CD14-positive monocyte (primary cell): ENCODE data around the gene SSR3. TPM values are rescaled to one million over a fixed set of nuclear protein-coding genes. Genes with fewer than 3 reads are reported as not detected.
A peak's percentile ranks its signal among the peaks of the same experiment; 100 is the strongest.

Experiments used
- DNase-seq, 3 donors: peaks; one replicate each; pipeline ENCODE4 v3.0.0-alpha.2; 2011 to 2022
- H2AFZ ChIP-seq: 2 replicates; pipeline ENCODE4 v1.6.0; 2012; ENCODE audit warnings: mild to moderate bottlenecking, low read depth, low read length, inconsistent platforms; ENCODE audit not compliant: insufficient read depth, poor library complexity, severe bottlenecking
- H3K27ac ChIP-seq, 2 donors: 1 replicate in 1 of 2; 2 replicates in 1 of 2; pipeline ENCODE4 v1.5.1; 2012 to 2013; ENCODE audit warnings: low read length in 2 of 2, control low read depth in 1 of 2, inconsistent platforms in 1 of 2, low read depth in 1 of 2, mild to moderate bottlenecking in 1 of 2
- H3K27me3 ChIP-seq, 2 donors: one replicate each; pipeline versions ENCODE4 v1.6.0 to v1.6.1; 2011 to 2013; ENCODE audit warnings: low read length in 2 of 2; ENCODE audit not compliant: control insufficient read depth in 2 of 2, insufficient read depth in 2 of 2
- H3K36me3 ChIP-seq, 2 donors: replicated peaks in 1 of 2; 1 replicate in 1 of 2; 2 replicates in 1 of 2; pipeline versions ENCODE4 v1.5.1 to v1.6.1; 2012 to 2013; ENCODE audit warnings: low read length in 2 of 2, control low read depth in 1 of 2, inconsistent platforms in 1 of 2, mild to moderate bottlenecking in 1 of 2; ENCODE audit not compliant: insufficient read depth in 2 of 2, control insufficient read depth in 1 of 2
- H3K4me1 ChIP-seq, 2 donors: 1 replicate in 1 of 2; 2 replicates in 1 of 2; pipeline versions ENCODE4 v1.5.1 to v1.6.1; 2012 to 2013; ENCODE audit warnings: low read length in 2 of 2, control low read depth in 1 of 2, inconsistent platforms in 1 of 2, mild to moderate bottlenecking in 1 of 2, moderate library complexity in 1 of 2; ENCODE audit not compliant: insufficient read depth in 2 of 2, control insufficient read depth in 1 of 2
- H3K4me2 ChIP-seq: replicated peaks from 2 replicates; pipeline ENCODE3; 2012; ENCODE audit warnings: low read length, moderate library complexity, mild to moderate bottlenecking; ENCODE audit not compliant: poor library complexity, severe bottlenecking; ENCODE audit errors: extremely low read depth
- H3K4me3 ChIP-seq, 3 experiments: fragments of 200-600 bp in 1 of 3; sonication (generic) in 1 of 3; replicated peaks in 1 of 3; 1 replicate in 2 of 3; 2 replicates in 1 of 3; pipeline ENCODE4 v1.5.1; 2011 to 2013; ENCODE audit warnings: low read length in 3 of 3, mild to moderate bottlenecking in 3 of 3, control low read depth in 2 of 3, low read depth in 2 of 3, inconsistent platforms in 1 of 3, moderate library complexity in 1 of 3
- H3K79me2 ChIP-seq: 2 replicates; pipeline ENCODE4 v1.6.0; 2012; ENCODE audit warnings: mild to moderate bottlenecking, control low read depth, inconsistent platforms, low read length, moderate library complexity; ENCODE audit not compliant: insufficient read depth
- H3K9ac ChIP-seq: 2 replicates; pipeline ENCODE4 v1.6.0; 2017; ENCODE audit warnings: low read length, mild to moderate bottlenecking; ENCODE audit not compliant: insufficient read depth, poor library complexity, severe bottlenecking
- H3K9me3 ChIP-seq, 2 donors: replicated peaks in 1 of 2; 1 replicate in 1 of 2; 2 replicates in 1 of 2; pipeline versions ENCODE4 v1.5.1 to v1.6.1; 2012 to 2013; ENCODE audit warnings: low read length in 2 of 2, control low read depth in 1 of 2; ENCODE audit not compliant: control insufficient read depth in 1 of 2, insufficient read depth in 1 of 2
- H4K20me1 ChIP-seq: 2 replicates; pipeline ENCODE4 v1.6.0; 2012; ENCODE audit warnings: mild to moderate bottlenecking, low read length, control low read depth, moderate library complexity; ENCODE audit not compliant: insufficient read depth
- H3K27ac Mint-ChIP-seq, 7 donors: one replicate each; pipeline ENCODE4 v1.8.0; 2020; ENCODE audit warnings: mild to moderate bottlenecking in 7 of 7, mixed read lengths in 7 of 7, moderate library complexity in 6 of 7, inconsistent platforms in 2 of 7
- H3K27me3 Mint-ChIP-seq, 3 donors: one replicate each; pipeline ENCODE4 v1.8.0; 2021 to 2022; ENCODE audit warnings: low read depth in 3 of 3, mild to moderate bottlenecking in 3 of 3, mixed read lengths in 3 of 3, moderate library complexity in 3 of 3, inconsistent platforms in 1 of 3
- H3K36me3 Mint-ChIP-seq, 2 donors: one replicate each; pipeline ENCODE4 v1.8.0; 2020; ENCODE audit warnings: mixed read lengths in 2 of 2, inconsistent platforms in 1 of 2, mild to moderate bottlenecking in 1 of 2
- H3K4me1 Mint-ChIP-seq: one replicate; pipeline ENCODE4 v1.8.0; 2020; ENCODE audit warnings: mild to moderate bottlenecking, mixed read lengths
- H3K4me3 Mint-ChIP-seq, 2 donors: one replicate each; pipeline ENCODE4 v1.8.0; 2020; ENCODE audit warnings: mild to moderate bottlenecking in 2 of 2, mixed read lengths in 2 of 2, moderate library complexity in 1 of 2
- H3K9me3 Mint-ChIP-seq, 7 donors: one replicate each; pipeline ENCODE4 v1.8.0; 2020 to 2022; ENCODE audit warnings: mixed read lengths in 7 of 7, mild to moderate bottlenecking in 6 of 7, moderate library complexity in 6 of 7, inconsistent platforms in 2 of 7
- WGBS: methylation state at CpG from one replicate; pipeline ENCODE4 v1.1.5; 2013; ENCODE audit warnings: missing lambda C conversion rate; ENCODE audit not compliant: insufficient coverage; 5-methylcytosine and 5-hydroxymethylcytosine counted together
- intact Hi-C, 2 donors: fragments of 100-400 bp; cut with micrococcal nuclease; formaldehyde crosslinking; loops; one replicate each; pipeline versions ENCODE4 v1.15.0 to v1.15.1; 2023
- polyA plus RNA-seq, 3 donors: library from polyadenylated mRNA; depleted of rRNA in 1 of 3; unstranded in 2 of 3; stranded (reverse) in 1 of 3; fragments of 300-500 nt in 2 of 3; fragments of >200 nt in 1 of 3; fragmentation: Illumina TruSeq in 2 of 3; gene quantifications; 1 replicate in 2 of 3; 2 replicates in 1 of 3; pipeline ENCODE4 v1.2.3, GENCODE V29; 2012 to 2021
- TF ChIP-seq, protein P1 (sequence below): fragments of 200-600 bp; IDR thresholded peaks from one replicate; pipeline ENCODE4 v1.8.0; 2022; ENCODE audit warnings: antibody characterized with exemption, mild to moderate bottlenecking

SSR3 gene
- polyA plus RNA-seq, 3 donors, result 46.6 to 243 (median 230) TPM

DNA sequence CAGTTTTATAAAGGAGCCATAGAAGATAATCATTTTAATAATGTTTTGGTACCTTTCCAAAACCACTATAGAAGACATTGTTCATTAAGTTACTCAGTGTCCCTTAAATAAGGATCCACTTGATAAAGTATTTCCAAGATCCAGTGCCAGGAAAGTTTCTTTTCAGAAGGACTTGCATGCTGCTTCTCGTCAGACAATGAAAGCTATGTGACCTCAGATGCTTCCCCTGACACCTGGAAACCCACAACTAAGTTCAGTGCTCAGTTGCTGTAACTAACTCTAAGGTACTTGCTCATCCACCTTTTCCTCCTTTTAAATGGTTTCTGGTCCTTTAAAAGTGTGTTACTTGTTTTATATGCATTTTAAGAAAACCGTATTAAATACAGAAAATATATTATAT is 7.3 kb downstream of the SSR3 start:
- Histone ChIP-seq H3K9ac (no peak overlapping the region), H3K4me3 (no peak overlapping the region), H3K9me3 (no peaks in the 10 kb centered on the region), H3K36me3 (peaks cover 85 to 100% of the 10 kb centered on the region in 2 donors), H4K20me1 (peaks cover 60% of the 10 kb centered on the region), H3K79me2 (peaks cover 78% of the 10 kb centered on the region), H3K4me2 (no peak overlapping the region), H3K4me1 (peaks cover 0 to 6% of the 10 kb centered on the region in 2 donors), H3K27ac (no peak overlapping the region), H2AFZ (no peak overlapping the region), H3K27me3 (no peaks in the 10 kb centered on the region)
- Mint-ChIP-seq H3K9me3 (no peaks in the 10 kb centered on the region), H3K27ac (peak overlapping the region in 3 of 7 donors; percentile 12 to 37 (median 26)), H3K27me3 (peaks cover 0 to 3% (median 0%) of the 10 kb centered on the region in 3 donors), H3K4me1 (peaks cover 15% of the 10 kb centered on the region), H3K36me3 (peaks cover 87 to 96% of the 10 kb centered on the region in 2 donors), H3K4me3 (no peak overlapping the region)
- no peak for DNase-seq
- 100% methylated on average over 1 of the region's 2 CpGs for WGBS
- intact Hi-C loops, result no loop called here
- TF ChIP-seq, protein P1, sequence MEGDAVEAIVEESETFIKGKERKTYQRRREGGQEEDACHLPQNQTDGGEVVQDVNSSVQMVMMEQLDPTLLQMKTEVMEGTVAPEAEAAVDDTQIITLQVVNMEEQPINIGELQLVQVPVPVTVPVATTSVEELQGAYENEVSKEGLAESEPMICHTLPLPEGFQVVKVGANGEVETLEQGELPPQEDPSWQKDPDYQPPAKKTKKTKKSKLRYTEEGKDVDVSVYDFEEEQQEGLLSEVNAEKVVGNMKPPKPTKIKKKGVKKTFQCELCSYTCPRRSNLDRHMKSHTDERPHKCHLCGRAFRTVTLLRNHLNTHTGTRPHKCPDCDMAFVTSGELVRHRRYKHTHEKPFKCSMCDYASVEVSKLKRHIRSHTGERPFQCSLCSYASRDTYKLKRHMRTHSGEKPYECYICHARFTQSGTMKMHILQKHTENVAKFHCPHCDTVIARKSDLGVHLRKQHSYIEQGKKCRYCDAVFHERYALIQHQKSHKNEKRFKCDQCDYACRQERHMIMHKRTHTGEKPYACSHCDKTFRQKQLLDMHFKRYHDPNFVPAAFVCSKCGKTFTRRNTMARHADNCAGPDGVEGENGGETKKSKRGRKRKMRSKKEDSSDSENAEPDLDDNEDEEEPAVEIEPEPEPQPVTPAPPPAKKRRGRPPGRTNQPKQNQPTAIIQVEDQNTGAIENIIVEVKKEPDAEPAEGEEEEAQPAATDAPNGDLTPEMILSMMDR, result no peak

DNA sequence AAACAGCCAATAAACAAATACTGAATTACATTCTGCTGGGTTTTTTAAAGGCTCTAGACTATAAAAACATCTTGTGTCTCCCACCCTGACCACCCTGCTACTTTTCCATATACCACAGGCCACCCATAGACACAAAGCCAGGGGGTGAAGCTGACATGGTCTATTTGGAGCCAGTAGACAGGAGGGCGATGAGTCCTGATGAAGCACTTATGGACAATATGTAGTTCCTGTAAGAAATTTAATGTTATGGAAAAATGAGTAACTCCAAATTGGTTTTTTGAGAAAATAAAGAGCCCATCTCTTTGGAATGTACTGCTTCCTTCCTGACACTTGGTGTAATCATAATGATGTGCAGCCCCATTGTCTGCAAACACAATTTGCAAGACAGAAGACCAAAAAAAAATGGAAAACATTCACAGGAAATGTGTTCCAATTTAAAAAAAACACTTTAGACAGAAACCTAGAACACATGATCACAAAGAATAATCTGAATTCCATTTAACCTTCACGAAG is 11.8 kb downstream of the SSR3 start:
- no peaks in the 10 kb centered on the region for H3K9me3 ChIP-seq
- TF ChIP-seq, protein P1, result no peak
- Mint-ChIP-seq H3K4me1 (peaks cover 2% of the 10 kb centered on the region), H3K4me3 (no peak overlapping the region), H3K9me3 (no peaks in the 10 kb centered on the region), H3K27me3 (peaks cover 0 to 3% (median 0%) of the 10 kb centered on the region in 3 donors), H3K27ac (peak overlapping the region in 2 of 7 donors; percentile 62 to 63), H3K36me3 (peaks cover 73 to 82% of the 10 kb centered on the region in 2 donors)
- WGBS, result no CpG with 5 or more reads among the region's 2 CpGs
- H3K9ac ChIP-seq, result no peak overlapping the region
- H3K27me3 ChIP-seq, result no peaks in the 10 kb centered on the region
- intact Hi-C loops, result no loop called here
- peaks cover 29% of the 10 kb centered on the region for H4K20me1 ChIP-seq
- H3K36me3 ChIP-seq, result peaks cover 68 to 97% of the 10 kb centered on the region in 2 donors
- no peak for DNase-seq
- no peak overlapping the region for H3K4me2 ChIP-seq
- H2AFZ ChIP-seq, result no peak overlapping the region
- H3K4me3 ChIP-seq, result no peak overlapping the region
- H3K4me1 ChIP-seq, result no peaks in the 10 kb centered on the region
- peak overlapping the region in 1 of 2 donors; percentile 37 for H3K27ac ChIP-seq
- peaks cover 32% of the 10 kb centered on the region for H3K79me2 ChIP-seq
